ENCODE data around the gene SF3B2. TPM values are rescaled to one million over a fixed set of nuclear protein-coding genes. Genes with fewer than 3 reads are reported as not detected.

The SF3B2 gene
- total and polyA plus RNA-seq, 9 of the 15 experiments (the other 6 are each of a cell fraction or from before 2014, with no cell fraction given): 58.3 to 248 (median 157) TPM

DNA sequence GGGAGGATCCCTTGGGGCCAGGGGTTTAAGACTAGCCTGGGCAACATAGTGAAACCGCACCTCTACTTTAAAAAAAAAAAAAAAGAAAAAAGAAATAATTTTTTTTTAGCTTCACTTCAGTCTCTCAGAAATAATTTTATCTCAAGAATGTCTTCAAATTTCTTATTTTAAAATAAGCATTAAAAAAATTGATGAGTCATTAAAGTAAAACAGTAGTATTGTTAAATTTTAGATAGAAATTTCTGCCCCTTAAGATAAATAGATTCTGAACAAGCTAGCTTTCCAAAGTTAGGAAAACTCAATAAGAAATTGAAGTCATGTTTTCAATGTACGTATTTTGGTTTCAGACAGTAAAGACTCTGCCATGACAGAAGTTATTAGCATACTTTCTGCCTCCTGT is 10.2 kb downstream of the SF3B2 start (continued):
- TF ChIP-seq, protein P1, sequence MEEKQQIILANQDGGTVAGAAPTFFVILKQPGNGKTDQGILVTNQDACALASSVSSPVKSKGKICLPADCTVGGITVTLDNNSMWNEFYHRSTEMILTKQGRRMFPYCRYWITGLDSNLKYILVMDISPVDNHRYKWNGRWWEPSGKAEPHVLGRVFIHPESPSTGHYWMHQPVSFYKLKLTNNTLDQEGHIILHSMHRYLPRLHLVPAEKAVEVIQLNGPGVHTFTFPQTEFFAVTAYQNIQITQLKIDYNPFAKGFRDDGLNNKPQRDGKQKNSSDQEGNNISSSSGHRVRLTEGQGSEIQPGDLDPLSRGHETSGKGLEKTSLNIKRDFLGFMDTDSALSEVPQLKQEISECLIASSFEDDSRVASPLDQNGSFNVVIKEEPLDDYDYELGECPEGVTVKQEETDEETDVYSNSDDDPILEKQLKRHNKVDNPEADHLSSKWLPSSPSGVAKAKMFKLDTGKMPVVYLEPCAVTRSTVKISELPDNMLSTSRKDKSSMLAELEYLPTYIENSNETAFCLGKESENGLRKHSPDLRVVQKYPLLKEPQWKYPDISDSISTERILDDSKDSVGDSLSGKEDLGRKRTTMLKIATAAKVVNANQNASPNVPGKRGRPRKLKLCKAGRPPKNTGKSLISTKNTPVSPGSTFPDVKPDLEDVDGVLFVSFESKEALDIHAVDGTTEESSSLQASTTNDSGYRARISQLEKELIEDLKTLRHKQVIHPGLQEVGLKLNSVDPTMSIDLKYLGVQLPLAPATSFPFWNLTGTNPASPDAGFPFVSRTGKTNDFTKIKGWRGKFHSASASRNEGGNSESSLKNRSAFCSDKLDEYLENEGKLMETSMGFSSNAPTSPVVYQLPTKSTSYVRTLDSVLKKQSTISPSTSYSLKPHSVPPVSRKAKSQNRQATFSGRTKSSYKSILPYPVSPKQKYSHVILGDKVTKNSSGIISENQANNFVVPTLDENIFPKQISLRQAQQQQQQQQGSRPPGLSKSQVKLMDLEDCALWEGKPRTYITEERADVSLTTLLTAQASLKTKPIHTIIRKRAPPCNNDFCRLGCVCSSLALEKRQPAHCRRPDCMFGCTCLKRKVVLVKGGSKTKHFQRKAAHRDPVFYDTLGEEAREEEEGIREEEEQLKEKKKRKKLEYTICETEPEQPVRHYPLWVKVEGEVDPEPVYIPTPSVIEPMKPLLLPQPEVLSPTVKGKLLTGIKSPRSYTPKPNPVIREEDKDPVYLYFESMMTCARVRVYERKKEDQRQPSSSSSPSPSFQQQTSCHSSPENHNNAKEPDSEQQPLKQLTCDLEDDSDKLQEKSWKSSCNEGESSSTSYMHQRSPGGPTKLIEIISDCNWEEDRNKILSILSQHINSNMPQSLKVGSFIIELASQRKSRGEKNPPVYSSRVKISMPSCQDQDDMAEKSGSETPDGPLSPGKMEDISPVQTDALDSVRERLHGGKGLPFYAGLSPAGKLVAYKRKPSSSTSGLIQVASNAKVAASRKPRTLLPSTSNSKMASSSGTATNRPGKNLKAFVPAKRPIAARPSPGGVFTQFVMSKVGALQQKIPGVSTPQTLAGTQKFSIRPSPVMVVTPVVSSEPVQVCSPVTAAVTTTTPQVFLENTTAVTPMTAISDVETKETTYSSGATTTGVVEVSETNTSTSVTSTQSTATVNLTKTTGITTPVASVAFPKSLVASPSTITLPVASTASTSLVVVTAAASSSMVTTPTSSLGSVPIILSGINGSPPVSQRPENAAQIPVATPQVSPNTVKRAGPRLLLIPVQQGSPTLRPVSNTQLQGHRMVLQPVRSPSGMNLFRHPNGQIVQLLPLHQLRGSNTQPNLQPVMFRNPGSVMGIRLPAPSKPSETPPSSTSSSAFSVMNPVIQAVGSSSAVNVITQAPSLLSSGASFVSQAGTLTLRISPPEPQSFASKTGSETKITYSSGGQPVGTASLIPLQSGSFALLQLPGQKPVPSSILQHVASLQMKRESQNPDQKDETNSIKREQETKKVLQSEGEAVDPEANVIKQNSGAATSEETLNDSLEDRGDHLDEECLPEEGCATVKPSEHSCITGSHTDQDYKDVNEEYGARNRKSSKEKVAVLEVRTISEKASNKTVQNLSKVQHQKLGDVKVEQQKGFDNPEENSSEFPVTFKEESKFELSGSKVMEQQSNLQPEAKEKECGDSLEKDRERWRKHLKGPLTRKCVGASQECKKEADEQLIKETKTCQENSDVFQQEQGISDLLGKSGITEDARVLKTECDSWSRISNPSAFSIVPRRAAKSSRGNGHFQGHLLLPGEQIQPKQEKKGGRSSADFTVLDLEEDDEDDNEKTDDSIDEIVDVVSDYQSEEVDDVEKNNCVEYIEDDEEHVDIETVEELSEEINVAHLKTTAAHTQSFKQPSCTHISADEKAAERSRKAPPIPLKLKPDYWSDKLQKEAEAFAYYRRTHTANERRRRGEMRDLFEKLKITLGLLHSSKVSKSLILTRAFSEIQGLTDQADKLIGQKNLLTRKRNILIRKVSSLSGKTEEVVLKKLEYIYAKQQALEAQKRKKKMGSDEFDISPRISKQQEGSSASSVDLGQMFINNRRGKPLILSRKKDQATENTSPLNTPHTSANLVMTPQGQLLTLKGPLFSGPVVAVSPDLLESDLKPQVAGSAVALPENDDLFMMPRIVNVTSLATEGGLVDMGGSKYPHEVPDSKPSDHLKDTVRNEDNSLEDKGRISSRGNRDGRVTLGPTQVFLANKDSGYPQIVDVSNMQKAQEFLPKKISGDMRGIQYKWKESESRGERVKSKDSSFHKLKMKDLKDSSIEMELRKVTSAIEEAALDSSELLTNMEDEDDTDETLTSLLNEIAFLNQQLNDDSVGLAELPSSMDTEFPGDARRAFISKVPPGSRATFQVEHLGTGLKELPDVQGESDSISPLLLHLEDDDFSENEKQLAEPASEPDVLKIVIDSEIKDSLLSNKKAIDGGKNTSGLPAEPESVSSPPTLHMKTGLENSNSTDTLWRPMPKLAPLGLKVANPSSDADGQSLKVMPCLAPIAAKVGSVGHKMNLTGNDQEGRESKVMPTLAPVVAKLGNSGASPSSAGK (IDR thresholded peaks at IDR 0.05): no peak
- peak; percentile 73 for TF ChIP-seq MAFG (tag; conservative IDR thresholded peaks at IDR 0.05)
- TF ChIP-seq ZNF75A (CRISPR knock-in tag; IDR thresholded peaks at IDR 0.05): no peak
- TF ChIP-seq STAT5B (CRISPR knock-in tag; IDR thresholded peaks at IDR 0.05): no peak
- TF ChIP-seq CREM (IDR thresholded peaks at IDR 0.05; ENCODE audit: low read depth): no peak
- TF ChIP-seq RBM22 (IDR thresholded peaks at IDR 0.05; ENCODE audit: low read depth, low read length, poor library complexity, severe bottlenecking): no peak
- TF ChIP-seq ZNF785 (CRISPR knock-in tag; IDR thresholded peaks at IDR 0.05): no peak
- peak; percentile 58; the same call in 1 of the 2 replicates for TF ChIP-seq C11orf30 (IDR thresholded peaks at IDR 0.05; ENCODE audit: low read depth)
- no peak for TF ChIP-seq ZBTB17 (CRISPR knock-in tag; IDR thresholded peaks at IDR 0.05)
- no peak for TF ChIP-seq ZKSCAN3 (CRISPR knock-in tag; IDR thresholded peaks at IDR 0.05)
- TF ChIP-seq PHTF2 (CRISPR knock-in tag; IDR thresholded peaks at IDR 0.05): no peak
- TF ChIP-seq, protein P2, sequence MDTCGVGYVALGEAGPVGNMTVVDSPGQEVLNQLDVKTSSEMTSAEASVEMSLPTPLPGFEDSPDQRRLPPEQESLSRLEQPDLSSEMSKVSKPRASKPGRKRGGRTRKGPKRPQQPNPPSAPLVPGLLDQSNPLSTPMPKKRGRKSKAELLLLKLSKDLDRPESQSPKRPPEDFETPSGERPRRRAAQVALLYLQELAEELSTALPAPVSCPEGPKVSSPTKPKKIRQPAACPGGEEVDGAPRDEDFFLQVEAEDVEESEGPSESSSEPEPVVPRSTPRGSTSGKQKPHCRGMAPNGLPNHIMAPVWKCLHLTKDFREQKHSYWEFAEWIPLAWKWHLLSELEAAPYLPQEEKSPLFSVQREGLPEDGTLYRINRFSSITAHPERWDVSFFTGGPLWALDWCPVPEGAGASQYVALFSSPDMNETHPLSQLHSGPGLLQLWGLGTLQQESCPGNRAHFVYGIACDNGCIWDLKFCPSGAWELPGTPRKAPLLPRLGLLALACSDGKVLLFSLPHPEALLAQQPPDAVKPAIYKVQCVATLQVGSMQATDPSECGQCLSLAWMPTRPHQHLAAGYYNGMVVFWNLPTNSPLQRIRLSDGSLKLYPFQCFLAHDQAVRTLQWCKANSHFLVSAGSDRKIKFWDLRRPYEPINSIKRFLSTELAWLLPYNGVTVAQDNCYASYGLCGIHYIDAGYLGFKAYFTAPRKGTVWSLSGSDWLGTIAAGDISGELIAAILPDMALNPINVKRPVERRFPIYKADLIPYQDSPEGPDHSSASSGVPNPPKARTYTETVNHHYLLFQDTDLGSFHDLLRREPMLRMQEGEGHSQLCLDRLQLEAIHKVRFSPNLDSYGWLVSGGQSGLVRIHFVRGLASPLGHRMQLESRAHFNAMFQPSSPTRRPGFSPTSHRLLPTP (IDR thresholded peaks at IDR 0.05; ENCODE audit: borderline replicate concordance, extremely low read depth, insufficient read length): no peak

All from K562 (cell line).